ENCODE measurements around the gene TBCC.
"Not testable (repeated sequence)": the region's sequence is repeated elsewhere in the genome, so short reads cannot be mapped to it uniquely, and the experiment has no call there.

The TBCC gene

DNA sequence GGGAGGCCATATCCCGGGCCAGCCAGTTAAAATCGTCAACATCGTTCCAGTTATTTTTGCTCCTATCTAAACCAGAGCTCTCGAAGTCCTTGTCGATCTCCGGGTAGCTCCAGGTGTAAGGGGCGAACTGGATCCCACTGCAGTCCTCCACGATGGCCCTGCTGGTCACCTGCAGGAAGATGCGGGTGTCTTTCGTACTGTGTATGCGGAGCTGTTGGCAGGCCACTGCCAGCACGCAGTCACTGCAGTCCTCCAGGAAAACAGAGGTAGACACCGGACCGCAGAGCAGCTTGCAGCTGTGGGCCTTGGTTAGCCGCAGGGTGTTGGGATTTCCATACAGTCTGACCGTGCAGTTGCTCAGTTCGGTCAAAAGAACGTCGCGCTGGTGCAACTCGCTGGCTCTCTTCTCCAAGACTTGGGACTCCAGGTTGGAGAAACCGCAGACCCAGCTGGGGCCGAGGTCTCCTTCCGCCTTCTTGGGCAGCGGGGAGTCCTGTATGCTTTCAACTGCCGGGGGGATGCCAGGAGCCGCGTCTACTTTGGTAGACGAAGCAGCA, 742 bp downstream of the TBCC start:
- TF ChIP-seq, protein P1, sequence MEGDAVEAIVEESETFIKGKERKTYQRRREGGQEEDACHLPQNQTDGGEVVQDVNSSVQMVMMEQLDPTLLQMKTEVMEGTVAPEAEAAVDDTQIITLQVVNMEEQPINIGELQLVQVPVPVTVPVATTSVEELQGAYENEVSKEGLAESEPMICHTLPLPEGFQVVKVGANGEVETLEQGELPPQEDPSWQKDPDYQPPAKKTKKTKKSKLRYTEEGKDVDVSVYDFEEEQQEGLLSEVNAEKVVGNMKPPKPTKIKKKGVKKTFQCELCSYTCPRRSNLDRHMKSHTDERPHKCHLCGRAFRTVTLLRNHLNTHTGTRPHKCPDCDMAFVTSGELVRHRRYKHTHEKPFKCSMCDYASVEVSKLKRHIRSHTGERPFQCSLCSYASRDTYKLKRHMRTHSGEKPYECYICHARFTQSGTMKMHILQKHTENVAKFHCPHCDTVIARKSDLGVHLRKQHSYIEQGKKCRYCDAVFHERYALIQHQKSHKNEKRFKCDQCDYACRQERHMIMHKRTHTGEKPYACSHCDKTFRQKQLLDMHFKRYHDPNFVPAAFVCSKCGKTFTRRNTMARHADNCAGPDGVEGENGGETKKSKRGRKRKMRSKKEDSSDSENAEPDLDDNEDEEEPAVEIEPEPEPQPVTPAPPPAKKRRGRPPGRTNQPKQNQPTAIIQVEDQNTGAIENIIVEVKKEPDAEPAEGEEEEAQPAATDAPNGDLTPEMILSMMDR (IDR thresholded peaks at IDR 0.05): no peak
- TF ChIP-seq ZFX (IDR thresholded peaks at IDR 0.05; ENCODE audit: borderline replicate concordance): no peak
- H3K27ac ChIP-seq: peak overlapping the region; percentile 92

DNA sequence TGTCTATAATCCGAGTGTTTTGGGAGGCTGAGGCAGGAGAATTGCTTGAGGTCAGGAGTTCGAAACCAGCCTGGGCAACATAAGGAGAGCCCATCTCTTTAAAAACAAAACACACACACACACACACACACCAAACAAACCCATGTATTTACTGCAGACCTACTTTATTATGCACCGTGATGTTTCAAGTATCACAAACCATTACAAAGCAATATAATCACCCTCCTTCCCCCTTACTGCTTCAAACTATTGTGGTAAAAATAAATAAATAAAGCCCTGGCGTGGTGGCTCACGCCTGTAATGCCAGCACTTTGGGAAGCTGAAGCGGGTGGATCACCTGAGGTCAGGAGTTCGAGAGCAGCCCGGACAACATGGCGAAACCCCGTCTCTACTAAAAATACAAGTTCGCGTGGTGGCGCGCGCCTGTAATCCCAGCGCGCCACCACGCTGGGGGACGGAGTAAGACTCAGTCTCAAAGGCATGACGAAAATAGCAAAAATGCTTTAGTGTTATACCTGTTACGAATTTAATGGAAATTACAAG, 1.5 kb downstream of the TBCC start:
- H3K27ac ChIP-seq: no peak overlapping the region
- TF ChIP-seq, protein P1 (IDR thresholded peaks at IDR 0.05): no peak
- TF ChIP-seq ZFX (IDR thresholded peaks at IDR 0.05; ENCODE audit: borderline replicate concordance): no peak

DNA sequence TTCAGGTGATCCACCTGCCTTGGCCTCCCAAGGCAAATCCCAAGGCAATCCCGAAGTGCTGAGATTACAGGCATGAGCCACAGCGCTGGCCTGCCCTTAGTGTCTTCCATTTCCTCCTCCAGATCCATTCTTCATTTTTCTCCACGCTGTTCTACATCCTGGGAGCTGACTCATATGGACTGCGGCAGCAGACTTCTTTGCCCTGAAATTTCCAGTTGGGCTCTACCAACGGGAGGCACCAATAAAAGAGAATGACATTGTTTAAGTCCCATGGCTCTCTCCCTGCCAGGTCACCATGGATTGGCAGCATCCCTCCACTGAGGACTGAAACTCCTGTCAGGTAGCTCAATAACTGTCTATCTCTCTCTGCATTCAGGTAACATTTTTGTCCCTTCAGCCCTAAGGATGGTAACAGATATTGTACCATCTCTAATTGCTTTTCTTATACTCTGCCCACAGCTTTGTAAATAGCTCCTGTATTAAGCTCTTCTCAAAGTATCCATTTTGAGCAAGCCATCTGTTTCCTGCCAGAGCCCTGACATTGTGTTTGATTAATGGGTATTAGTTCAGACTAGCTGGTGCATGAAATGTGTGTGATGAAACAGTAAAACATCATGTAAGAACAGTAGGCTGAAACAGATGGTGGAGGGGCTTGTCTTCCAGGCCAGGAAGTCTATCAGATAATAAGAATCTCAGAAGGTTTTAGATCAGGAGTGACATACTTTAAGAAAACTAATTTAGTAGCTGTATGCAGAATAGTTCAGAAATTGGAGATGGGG, 3.6 kb downstream of the TBCC start:
- TF ChIP-seq, protein P1 (IDR thresholded peaks at IDR 0.05): no peak
- TF ChIP-seq ZFX (IDR thresholded peaks at IDR 0.05; ENCODE audit: borderline replicate concordance): no peak
- H3K27ac ChIP-seq: no peak overlapping the region

DNA sequence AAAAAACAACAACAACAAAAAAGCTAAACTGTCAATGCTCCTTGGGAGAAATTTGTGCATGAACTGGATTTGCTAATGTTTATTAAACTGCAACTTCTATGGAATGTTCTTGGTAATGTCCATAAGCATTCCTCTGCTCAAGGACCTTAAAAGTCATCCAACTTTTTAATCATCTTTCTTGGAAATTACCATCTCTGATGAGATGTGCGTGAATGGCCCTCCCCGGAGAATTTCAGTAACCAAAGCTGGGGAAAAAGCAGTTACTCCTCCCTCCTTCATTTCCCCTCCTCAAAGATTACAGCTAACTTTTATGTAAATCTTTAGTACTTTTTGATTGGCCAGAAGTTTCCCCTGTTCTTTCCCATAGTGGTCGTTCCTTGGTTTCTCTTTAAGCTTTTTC, 5.2 kb downstream of the TBCC start:
- TF ChIP-seq ZFX (IDR thresholded peaks at IDR 0.05; ENCODE audit: borderline replicate concordance): no peak
- TF ChIP-seq, protein P1 (IDR thresholded peaks at IDR 0.05): no peak
- H3K27ac ChIP-seq: no peak overlapping the region

DNA sequence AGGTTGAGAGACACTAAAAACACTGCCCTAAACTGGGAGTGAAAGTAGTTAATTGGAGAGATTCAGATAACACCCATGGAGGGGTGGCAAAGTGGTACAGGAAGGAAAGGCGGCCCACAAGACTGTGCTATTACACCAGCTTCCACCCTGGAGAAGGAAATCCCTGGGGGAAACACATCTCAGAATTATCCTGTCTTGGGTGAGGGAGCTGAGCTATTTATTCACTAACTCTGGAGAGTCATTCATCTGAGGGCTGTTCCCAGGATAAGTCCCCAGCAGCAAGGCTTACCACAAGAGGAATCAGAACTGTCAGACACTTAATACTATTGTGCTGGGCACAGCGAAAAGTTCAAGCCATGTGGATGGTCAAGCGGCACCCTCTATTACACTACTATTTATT, 9.9 kb downstream of the TBCC start:
- TF ChIP-seq ZFX (IDR thresholded peaks at IDR 0.05; ENCODE audit: borderline replicate concordance): no peak
- TF ChIP-seq, protein P1 (IDR thresholded peaks at IDR 0.05): no peak
- no peak overlapping the region for H3K27ac ChIP-seq

DNA sequence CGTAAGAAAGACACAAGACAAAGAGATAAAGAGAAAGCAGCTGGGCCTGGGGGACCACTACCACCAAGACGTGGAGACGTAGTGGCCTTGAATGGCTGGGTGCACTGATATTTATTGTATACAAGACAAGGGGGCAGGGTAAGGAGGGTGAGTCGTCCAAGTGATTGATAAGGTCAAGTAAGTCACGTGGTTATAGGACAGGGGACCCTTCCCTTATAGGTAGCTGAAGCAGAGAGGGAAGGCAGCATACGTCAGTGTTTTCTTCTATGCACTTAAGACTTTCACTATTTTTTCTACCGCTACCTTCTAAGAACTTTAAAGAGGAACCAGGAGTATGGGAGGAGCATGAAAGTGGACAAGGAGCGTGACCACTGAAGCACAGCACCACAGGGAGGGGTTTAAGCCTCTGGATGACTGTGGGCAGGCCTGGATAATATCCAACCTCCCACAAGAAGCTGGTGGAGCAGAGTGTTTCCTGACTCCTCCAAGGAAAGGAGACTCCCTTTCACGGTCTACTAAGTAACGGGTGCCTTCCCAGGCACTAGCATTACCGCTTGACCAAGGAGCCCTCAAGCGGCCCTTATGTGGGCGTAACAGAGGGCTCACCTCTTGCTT, 11.9 kb downstream of the TBCC start:
- H3K27ac ChIP-seq: not testable (repeated sequence)

DNA sequence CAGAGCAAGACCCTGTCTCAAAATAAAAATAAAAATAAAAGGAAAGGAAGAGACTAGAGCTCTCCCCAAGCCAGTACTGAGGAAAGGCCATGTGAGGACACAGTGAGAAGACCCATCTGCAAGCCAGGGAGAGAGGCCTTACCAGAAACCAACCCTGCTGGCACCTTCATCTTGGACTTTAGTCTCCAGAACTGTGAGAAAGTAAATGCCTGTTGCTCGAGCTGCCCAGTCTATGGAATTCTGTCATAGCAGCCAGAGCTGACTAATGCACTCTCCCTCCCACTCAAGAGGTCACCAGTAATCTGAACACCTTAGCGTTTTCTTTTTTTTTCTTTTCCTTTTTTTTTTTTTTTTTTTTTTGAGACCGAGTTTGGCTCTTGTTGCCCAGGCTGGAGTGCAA, 16.2 kb downstream of the TBCC start:
- no peak for TF ChIP-seq ZFX (IDR thresholded peaks at IDR 0.05; ENCODE audit: borderline replicate concordance)
- TF ChIP-seq, protein P1 (IDR thresholded peaks at IDR 0.05): no peak
- H3K27ac ChIP-seq: no peak overlapping the region

Data from 22Rv1 (cell line).